NT2/D1 (cell line): Measurements from ENCODE around the gene TPSAB1.

ENCODE experiments used
- SUZ12 ChIP-seq: IDR thresholded peaks from 2 replicates; pipeline ENCODE4 v1.6.1; 2011; ENCODE audit not compliant: insufficient read length, insufficient read depth; ENCODE audit errors: extremely low read depth
- YY1 ChIP-seq: IDR thresholded peaks from 2 replicates; pipeline ENCODE4 v1.6.1; 2011; ENCODE audit not compliant: insufficient read length, insufficient read depth
- ZNF274 ChIP-seq: IDR thresholded peaks from 2 replicates; pipeline ENCODE4 v1.6.1; 2011; ENCODE audit warnings: mild to moderate bottlenecking, low read depth, low read length

DNA sequence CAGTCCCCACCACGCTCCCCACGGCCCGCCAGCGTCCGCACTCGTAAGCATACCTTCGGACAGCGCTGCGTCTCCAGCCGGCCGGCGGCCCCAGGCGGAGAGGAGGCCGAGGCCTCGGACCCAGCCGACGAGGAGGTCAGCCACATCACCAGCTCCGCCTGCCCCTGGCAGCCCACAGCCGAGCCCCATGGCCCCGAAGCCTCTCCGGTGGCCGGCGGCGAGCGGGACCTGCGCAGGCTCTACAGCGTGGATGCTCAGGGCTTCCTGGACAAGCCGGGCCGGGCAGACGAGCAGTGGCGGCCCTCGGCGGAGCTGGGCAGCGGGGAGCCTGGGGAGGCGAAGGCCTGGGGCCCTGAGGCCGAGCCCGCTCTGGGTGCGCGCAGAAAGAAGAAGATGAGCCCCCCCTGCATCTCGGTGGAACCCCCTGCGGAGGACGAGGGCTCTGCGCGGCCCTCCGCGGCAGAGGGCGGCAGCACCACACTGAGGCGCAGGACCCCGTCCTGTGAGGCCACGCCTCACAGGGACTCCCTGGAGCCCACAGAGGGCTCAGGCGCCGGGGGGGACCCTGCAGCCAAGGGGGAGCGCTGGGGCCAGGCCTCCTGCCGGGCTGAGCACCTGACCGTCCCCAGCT lies 20.3 kb upstream of the TPSAB1 start:
- TF ChIP-seq ZNF274 (no peak), YY1 (no peak), SUZ12 (no peak)
